Lower lobe of right lung (tissue), 2 donors: Measurements from ENCODE around the gene COMMD2. TPM values are rescaled to one million over a fixed set of nuclear protein-coding genes. Genes with fewer than 3 reads are reported as not detected.

Experiments used
- ATAC-seq, 2 donors: fragments of 200-7000 bp; cut with Tn5 transposase; one replicate each; pipeline ENCODE4 v1.9.1; 2020 to 2022; ENCODE audit warnings: mild to moderate bottlenecking in 2 of 2, moderate library complexity in 2 of 2
- DNase-seq: peaks from one replicate; pipeline ENCODE4 v3.0.0-alpha.2; 2020
- H3K27ac ChIP-seq: fragments of 200-600 bp; one replicate; pipeline ENCODE4 v1.8.0; 2022
- H3K27me3 ChIP-seq: fragments of 200-600 bp; one replicate; pipeline ENCODE4 v1.8.0; 2022; ENCODE audit warnings: low read depth
- H3K36me3 ChIP-seq: fragments of 200-600 bp; one replicate; pipeline ENCODE4 v1.8.0; 2022; ENCODE audit warnings: mild to moderate bottlenecking
- H3K4me1 ChIP-seq: fragments of 200-600 bp; one replicate; pipeline ENCODE4 v1.8.0; 2022
- H3K4me3 ChIP-seq: fragments of 200-600 bp; one replicate; pipeline ENCODE4 v1.8.0; 2022; ENCODE audit warnings: mild to moderate bottlenecking
- H3K9me3 ChIP-seq: fragments of 200-600 bp; one replicate; pipeline ENCODE4 v1.8.0; 2022
- CTCF ChIP-seq: fragments of 200-600 bp; IDR thresholded peaks from one replicate; pipeline ENCODE4 v1.8.0; 2022; ENCODE audit warnings: antibody characterized with exemption, mild to moderate bottlenecking
- intact Hi-C: fragments of 100-400 bp; cut with DNase I; formaldehyde crosslinking; loops from one replicate; pipeline ENCODE4 v1.11.0; 2022
- total RNA-seq: library from RNA; stranded (reverse); fragmentation: NEBNext Ultra II Directional; extraction: Animal tissue kit (Norgen Biotek cat#: 25700); gene quantifications from one replicate; pipeline ENCODE4 v1.2.1, GENCODE V29; 2021
- donor health status: DM: no; HTN: yes; CAD: no; lungs with severe emphysema.

Gene COMMD2
- total RNA-seq, 1 donor from 2014 or later, result 44.9 TPM

GRCh38 chr3:149705416-149705815, 46.9 kb downstream of the COMMD2 start:
- Histone ChIP-seq H3K27me3 (no peaks in the 10 kb centered on the region), H3K9me3 (no peaks in the 10 kb centered on the region), H3K36me3 (no peaks in the 10 kb centered on the region), H3K27ac (no peak overlapping the region), H3K4me3 (no peak overlapping the region), H3K4me1 (no peaks in the 10 kb centered on the region)
- intact Hi-C loops, result no loop called here
- DNase-seq (no peak), ATAC-seq (no peak)
- TF ChIP-seq CTCF, result no peak

- Histone ChIP-seq H3K27me3 (no peaks in the 10 kb centered on the region), H3K9me3 (peaks cover 5% of the 10 kb centered on the region), H3K4me1 (no peaks in the 10 kb centered on the region), H3K36me3 (no peaks in the 10 kb centered on the region), H3K4me3 (no peak overlapping the region), H3K27ac (no peak overlapping the region)
- DNase-seq, result no peak
- intact Hi-C loops, result no loop called here
- TF ChIP-seq CTCF, result no peak
- no peak for ATAC-seq
These were observed 48.8 kb downstream of the COMMD2 start for GRCh38 chr3:149703466-149703865.

GRCh38 chr3:149702691-149703441, 49.4 kb downstream of the COMMD2 start:
- no peaks in the 10 kb centered on the region for H3K36me3 ChIP-seq
- TF ChIP-seq CTCF, result no peak
- peaks cover 8% of the 10 kb centered on the region for H3K9me3 ChIP-seq
- no peak overlapping the region for H3K4me3 ChIP-seq
- no peak for ATAC-seq
- no peaks in the 10 kb centered on the region for H3K4me1 ChIP-seq
- H3K27me3 ChIP-seq, result no peaks in the 10 kb centered on the region
- no peak overlapping the region for H3K27ac ChIP-seq
- intact Hi-C loops, result no loop called here
- no peak for DNase-seq

GRCh38 chr3:149701977-149702350, 50.3 kb downstream of the COMMD2 start:
- Histone ChIP-seq H3K4me3 (no peak overlapping the region), H3K36me3 (no peaks in the 10 kb centered on the region), H3K4me1 (no peaks in the 10 kb centered on the region), H3K27me3 (no peaks in the 10 kb centered on the region), H3K9me3 (peaks cover 8% of the 10 kb centered on the region), H3K27ac (no peak overlapping the region)
- no peak for TF ChIP-seq CTCF
- ATAC-seq (no peak), DNase-seq (no peak)
- intact Hi-C loops, result no loop called here

GRCh38 chr3:149701206-149701976, 50.9 kb downstream of the COMMD2 start:
- H3K4me1 ChIP-seq, result no peaks in the 10 kb centered on the region
- no peaks in the 10 kb centered on the region for H3K27me3 ChIP-seq
- intact Hi-C loops, result no loop called here
- TF ChIP-seq CTCF, result no peak
- H3K9me3 ChIP-seq, result peaks cover 8% of the 10 kb centered on the region
- H3K27ac ChIP-seq, result no peak overlapping the region
- no peak for ATAC-seq
- no peak overlapping the region for H3K4me3 ChIP-seq
- DNase-seq, result no peak
- no peaks in the 10 kb centered on the region for H3K36me3 ChIP-seq

Other genes with a start within 250 kb of the COMMD2 start
- 89.5 TPM for gene WWTR1, start 94.5 kb downstream of the COMMD2 start, total RNA-seq
- gene ANKUB1, start 40.1 kb upstream of the COMMD2 start, total RNA-seq, result 3.1 TPM
- 138 TPM for gene RNF13, start 60.7 kb upstream of the COMMD2 start, total RNA-seq
- 28.5 TPM for gene PFN2, start 218.4 kb upstream of the COMMD2 start, total RNA-seq